Liver (tissue), 9 donors: ENCODE results near the gene ZNF438. TPM values are rescaled to one million over a fixed set of nuclear protein-coding genes. Genes with fewer than 3 reads are reported as not detected.

ENCODE experiments used
- DNase-seq: peaks from one replicate; pipeline ENCODE4 v3.0.0-alpha.2; 2017; ENCODE audit warnings: low spot score
- H3K27ac ChIP-seq, 2 donors: one replicate each; pipeline ENCODE4 v1.7.0; 2013; ENCODE audit warnings: inconsistent platforms in 2 of 2, low read length in 2 of 2, control low read depth in 1 of 2, low read depth in 1 of 2, mild to moderate bottlenecking in 1 of 2
- H3K27me3 ChIP-seq, 4 donors: one replicate each; pipeline versions ENCODE4 v1.6.1 to v1.7.0; 2013; ENCODE audit warnings: low read length in 3 of 4, inconsistent platforms in 1 of 4, mild to moderate bottlenecking in 1 of 4, moderate library complexity in 1 of 4; ENCODE audit not compliant: control insufficient read depth in 4 of 4, insufficient read depth in 4 of 4
- H3K36me3 ChIP-seq, 4 donors: one replicate each; pipeline versions ENCODE4 v1.6.1 to v1.7.0; 2013; ENCODE audit warnings: low read length in 3 of 4, mild to moderate bottlenecking in 3 of 4, low read depth in 1 of 4, moderate library complexity in 1 of 4; ENCODE audit not compliant: control insufficient read depth in 4 of 4, insufficient read depth in 3 of 4
- H3K4me1 ChIP-seq, 4 donors: one replicate each; pipeline versions ENCODE4 v1.6.1 to v1.7.0; 2013; ENCODE audit warnings: low read length in 3 of 4, mild to moderate bottlenecking in 3 of 4, moderate library complexity in 1 of 4; ENCODE audit not compliant: control insufficient read depth in 4 of 4, insufficient read depth in 4 of 4
- H3K4me3 ChIP-seq, 3 donors: one replicate each; pipeline versions ENCODE4 v1.6.1 to v1.7.0; 2013; ENCODE audit warnings: low read length in 3 of 3, control low read depth in 1 of 3, low read depth in 1 of 3, mild to moderate bottlenecking in 1 of 3
- H3K9ac ChIP-seq, 2 donors: one replicate each; pipeline ENCODE4 v1.7.0; 2013; ENCODE audit warnings: low read length in 2 of 2, mild to moderate bottlenecking in 2 of 2, moderate library complexity in 2 of 2, control low read depth in 1 of 2, low read depth in 1 of 2
- H3K9me3 ChIP-seq, 4 donors: one replicate each; pipeline versions ENCODE4 v1.6.1 to v1.7.0; 2013; ENCODE audit warnings: low read length in 3 of 4; ENCODE audit not compliant: control insufficient read depth in 4 of 4
- EGR1 ChIP-seq, 2 donors: IDR thresholded peaks; 2 replicates each; pipeline ENCODE4 v1.6.1; 2016 to 2018; ENCODE audit warnings: antibody characterized with exemption in 2 of 2, low read depth in 2 of 2
- FOXA1 ChIP-seq: IDR thresholded peaks from 2 replicates; pipeline ENCODE4 v1.6.1; 2016; ENCODE audit warnings: antibody characterized with exemption
- FOXA2 ChIP-seq: IDR thresholded peaks from 2 replicates; pipeline ENCODE4 v1.6.1; 2016; ENCODE audit warnings: antibody characterized with exemption
- GABPA ChIP-seq, 2 donors: IDR thresholded peaks in 1 of 2; conservative IDR thresholded peaks in 1 of 2; 2 replicates each; pipeline ENCODE4 v1.6.1; 2016; ENCODE audit warnings: antibody characterized with exemption in 2 of 2, mild to moderate bottlenecking in 1 of 2, moderate library complexity in 1 of 2
- HNF4A ChIP-seq, 2 donors: conservative IDR thresholded peaks; 2 replicates each; pipeline ENCODE4 v1.6.1; 2016; ENCODE audit warnings: antibody characterized with exemption in 2 of 2, mild to moderate bottlenecking in 2 of 2
- HNF4G ChIP-seq: IDR thresholded peaks from 2 replicates; pipeline ENCODE4 v1.6.1; 2016; ENCODE audit warnings: antibody characterized with exemption
- JUND ChIP-seq, 2 donors: IDR thresholded peaks; 2 replicates each; pipeline ENCODE4 v1.6.1; 2016; ENCODE audit warnings: antibody characterized with exemption in 2 of 2
- NR2F2 ChIP-seq: IDR thresholded peaks from 2 replicates; pipeline ENCODE4 v1.6.1; 2016; ENCODE audit warnings: antibody characterized with exemption
- RAD21 ChIP-seq, 2 donors: IDR thresholded peaks; 2 replicates each; pipeline ENCODE4 v1.6.1; 2016; ENCODE audit warnings: antibody characterized with exemption in 2 of 2, mild to moderate bottlenecking in 2 of 2
- RXRA ChIP-seq, 2 donors: IDR thresholded peaks; 2 replicates each; pipeline ENCODE4 v1.6.1; 2017 to 2018; ENCODE audit warnings: antibody characterized with exemption in 2 of 2, mild to moderate bottlenecking in 1 of 2
- SP1 ChIP-seq: IDR thresholded peaks from 2 replicates; pipeline ENCODE4 v1.6.1; 2018; ENCODE audit warnings: antibody characterized with exemption, mild to moderate bottlenecking
- TAF1 ChIP-seq: conservative IDR thresholded peaks from 2 replicates; pipeline ENCODE4 v1.6.1; 2016; ENCODE audit warnings: antibody characterized with exemption, mild to moderate bottlenecking
- YY1 ChIP-seq: IDR thresholded peaks from 2 replicates; pipeline ENCODE4 v1.6.1; 2016; ENCODE audit warnings: antibody characterized with exemption, mild to moderate bottlenecking
- WGBS: extraction: QIAGEN DNeasy Blood & Tissue Kit; methylation state at CpG from one replicate; pipeline ENCODE4 v1.1.7; 2013; 5-methylcytosine and 5-hydroxymethylcytosine counted together
- polyA plus RNA-seq, 2 donors: library from polyadenylated mRNA; stranded (reverse) in 1 of 2; unstranded in 1 of 2; fragments of 200-250 nt in 1 of 2; fragments of >200 nt in 1 of 2; fragmentation: Nextera tagmentation in 1 of 2; extraction: Ambion mirVana in 1 of 2; gene quantifications; one replicate each; pipeline versions ENCODE4 v1.2.1 to v1.2.3, GENCODE V29; 2013 to 2015
- total RNA-seq, 2 donors: library from RNA; depleted of rRNA; stranded (reverse); fragments of >200 nt; gene quantifications; one replicate each; pipeline ENCODE4 v1.2.3, GENCODE V29; 2014
- TF ChIP-seq, protein P1 (sequence below): IDR thresholded peaks from 2 replicates; pipeline ENCODE4 v1.6.1; 2016; ENCODE audit warnings: antibody characterized with exemption
- TF ChIP-seq, protein P2 (sequence below): IDR thresholded peaks from 2 replicates; pipeline ENCODE4 v1.6.1; 2016; ENCODE audit warnings: antibody characterized with exemption
- TF ChIP-seq, protein P3 (sequence below): fragments of 150-350 bp; IDR thresholded peaks from 2 replicates; pipeline ENCODE4 v1.5.1; 2017; ENCODE audit warnings: improper control_type of control experiment, low read depth, low read length; ENCODE audit not compliant: missing input control
- TF ChIP-seq, protein P4 (sequence below): IDR thresholded peaks from 2 replicates; pipeline ENCODE4 v1.6.1; 2016; ENCODE audit warnings: antibody characterized with exemption, mild to moderate bottlenecking
- TF ChIP-seq, protein P5 (sequence below): IDR thresholded peaks from 2 replicates; pipeline ENCODE4 v1.6.1; 2016; ENCODE audit warnings: antibody characterized with exemption
- donor health status: healthy.
- donor health status: healthy.
- donor health status: healthy.
- donor health status: healthy.
- donor health status: healthy.

The ZNF438 gene
- total and polyA plus RNA-seq, 4 donors = 1.9 to 2.9 (median 2.2) TPM

DNA sequence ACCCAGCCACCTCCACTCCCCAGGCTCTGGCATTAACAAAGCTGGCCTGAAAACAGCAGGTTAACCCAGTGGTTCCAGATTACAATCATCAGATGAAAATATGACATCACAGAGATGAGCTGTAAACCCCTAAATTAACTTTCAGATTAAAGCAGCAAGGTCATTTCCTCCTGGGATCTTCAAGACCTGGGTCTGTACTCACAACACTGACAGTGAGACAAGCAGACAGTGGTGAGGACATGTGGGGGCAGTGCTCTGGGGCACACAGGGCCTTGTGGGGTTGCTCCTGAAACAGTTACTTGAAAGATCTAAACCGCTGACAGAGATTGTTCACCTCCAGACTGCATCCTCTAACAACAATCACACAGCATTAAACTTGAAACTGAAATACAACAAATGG lies 134.1 kb downstream of the ZNF438 start:
- Histone ChIP-seq H3K4me3 (no peak overlapping the region), H3K27ac (no peak overlapping the region), H3K9ac (no peak overlapping the region), H3K27me3 (no peaks in the 10 kb centered on the region), H3K4me1 (no peaks in the 10 kb centered on the region), H3K36me3 (peaks cover 0 to 3% (median 0%) of the 10 kb centered on the region in 4 donors), H3K9me3 (no peaks in the 10 kb centered on the region)
- DNase-seq = no peak
- 95% methylated on average over 1 of the region's 1 CpG for WGBS
- TF ChIP-seq JUND (IDR thresholded peaks at IDR 0.05) (no peak), SP1 (no peak), YY1 (no peak), TAF1 (no peak), FOXA1 (no peak), HNF4G (no peak), HNF4A (conservative IDR thresholded peaks at IDR 0.05) (no peak), RAD21 (IDR thresholded peaks at IDR 0.05) (no peak), FOXA2 (no peak), GABPA (IDR thresholded peaks at IDR 0.05 in 1 of 2, conservative IDR thresholded peaks at IDR 0.05 in 1 of 2) (no peak), NR2F2 (no peak), EGR1 (IDR thresholded peaks at IDR 0.05; ENCODE audit: low read depth in 2 of 2) (no peak), RXRA (IDR thresholded peaks at IDR 0.05) (no peak)
- TF ChIP-seq, protein P1, sequence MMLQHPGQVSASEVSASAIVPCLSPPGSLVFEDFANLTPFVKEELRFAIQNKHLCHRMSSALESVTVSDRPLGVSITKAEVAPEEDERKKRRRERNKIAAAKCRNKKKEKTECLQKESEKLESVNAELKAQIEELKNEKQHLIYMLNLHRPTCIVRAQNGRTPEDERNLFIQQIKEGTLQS = no peak
- TF ChIP-seq, protein P2, sequence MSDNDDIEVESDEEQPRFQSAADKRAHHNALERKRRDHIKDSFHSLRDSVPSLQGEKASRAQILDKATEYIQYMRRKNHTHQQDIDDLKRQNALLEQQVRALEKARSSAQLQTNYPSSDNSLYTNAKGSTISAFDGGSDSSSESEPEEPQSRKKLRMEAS = no peak
- TF ChIP-seq, protein P3, sequence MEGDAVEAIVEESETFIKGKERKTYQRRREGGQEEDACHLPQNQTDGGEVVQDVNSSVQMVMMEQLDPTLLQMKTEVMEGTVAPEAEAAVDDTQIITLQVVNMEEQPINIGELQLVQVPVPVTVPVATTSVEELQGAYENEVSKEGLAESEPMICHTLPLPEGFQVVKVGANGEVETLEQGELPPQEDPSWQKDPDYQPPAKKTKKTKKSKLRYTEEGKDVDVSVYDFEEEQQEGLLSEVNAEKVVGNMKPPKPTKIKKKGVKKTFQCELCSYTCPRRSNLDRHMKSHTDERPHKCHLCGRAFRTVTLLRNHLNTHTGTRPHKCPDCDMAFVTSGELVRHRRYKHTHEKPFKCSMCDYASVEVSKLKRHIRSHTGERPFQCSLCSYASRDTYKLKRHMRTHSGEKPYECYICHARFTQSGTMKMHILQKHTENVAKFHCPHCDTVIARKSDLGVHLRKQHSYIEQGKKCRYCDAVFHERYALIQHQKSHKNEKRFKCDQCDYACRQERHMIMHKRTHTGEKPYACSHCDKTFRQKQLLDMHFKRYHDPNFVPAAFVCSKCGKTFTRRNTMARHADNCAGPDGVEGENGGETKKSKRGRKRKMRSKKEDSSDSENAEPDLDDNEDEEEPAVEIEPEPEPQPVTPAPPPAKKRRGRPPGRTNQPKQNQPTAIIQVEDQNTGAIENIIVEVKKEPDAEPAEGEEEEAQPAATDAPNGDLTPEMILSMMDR = no peak
- TF ChIP-seq, protein P4, sequence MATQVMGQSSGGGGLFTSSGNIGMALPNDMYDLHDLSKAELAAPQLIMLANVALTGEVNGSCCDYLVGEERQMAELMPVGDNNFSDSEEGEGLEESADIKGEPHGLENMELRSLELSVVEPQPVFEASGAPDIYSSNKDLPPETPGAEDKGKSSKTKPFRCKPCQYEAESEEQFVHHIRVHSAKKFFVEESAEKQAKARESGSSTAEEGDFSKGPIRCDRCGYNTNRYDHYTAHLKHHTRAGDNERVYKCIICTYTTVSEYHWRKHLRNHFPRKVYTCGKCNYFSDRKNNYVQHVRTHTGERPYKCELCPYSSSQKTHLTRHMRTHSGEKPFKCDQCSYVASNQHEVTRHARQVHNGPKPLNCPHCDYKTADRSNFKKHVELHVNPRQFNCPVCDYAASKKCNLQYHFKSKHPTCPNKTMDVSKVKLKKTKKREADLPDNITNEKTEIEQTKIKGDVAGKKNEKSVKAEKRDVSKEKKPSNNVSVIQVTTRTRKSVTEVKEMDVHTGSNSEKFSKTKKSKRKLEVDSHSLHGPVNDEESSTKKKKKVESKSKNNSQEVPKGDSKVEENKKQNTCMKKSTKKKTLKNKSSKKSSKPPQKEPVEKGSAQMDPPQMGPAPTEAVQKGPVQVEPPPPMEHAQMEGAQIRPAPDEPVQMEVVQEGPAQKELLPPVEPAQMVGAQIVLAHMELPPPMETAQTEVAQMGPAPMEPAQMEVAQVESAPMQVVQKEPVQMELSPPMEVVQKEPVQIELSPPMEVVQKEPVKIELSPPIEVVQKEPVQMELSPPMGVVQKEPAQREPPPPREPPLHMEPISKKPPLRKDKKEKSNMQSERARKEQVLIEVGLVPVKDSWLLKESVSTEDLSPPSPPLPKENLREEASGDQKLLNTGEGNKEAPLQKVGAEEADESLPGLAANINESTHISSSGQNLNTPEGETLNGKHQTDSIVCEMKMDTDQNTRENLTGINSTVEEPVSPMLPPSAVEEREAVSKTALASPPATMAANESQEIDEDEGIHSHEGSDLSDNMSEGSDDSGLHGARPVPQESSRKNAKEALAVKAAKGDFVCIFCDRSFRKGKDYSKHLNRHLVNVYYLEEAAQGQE = no peak
- TF ChIP-seq, protein P5, sequence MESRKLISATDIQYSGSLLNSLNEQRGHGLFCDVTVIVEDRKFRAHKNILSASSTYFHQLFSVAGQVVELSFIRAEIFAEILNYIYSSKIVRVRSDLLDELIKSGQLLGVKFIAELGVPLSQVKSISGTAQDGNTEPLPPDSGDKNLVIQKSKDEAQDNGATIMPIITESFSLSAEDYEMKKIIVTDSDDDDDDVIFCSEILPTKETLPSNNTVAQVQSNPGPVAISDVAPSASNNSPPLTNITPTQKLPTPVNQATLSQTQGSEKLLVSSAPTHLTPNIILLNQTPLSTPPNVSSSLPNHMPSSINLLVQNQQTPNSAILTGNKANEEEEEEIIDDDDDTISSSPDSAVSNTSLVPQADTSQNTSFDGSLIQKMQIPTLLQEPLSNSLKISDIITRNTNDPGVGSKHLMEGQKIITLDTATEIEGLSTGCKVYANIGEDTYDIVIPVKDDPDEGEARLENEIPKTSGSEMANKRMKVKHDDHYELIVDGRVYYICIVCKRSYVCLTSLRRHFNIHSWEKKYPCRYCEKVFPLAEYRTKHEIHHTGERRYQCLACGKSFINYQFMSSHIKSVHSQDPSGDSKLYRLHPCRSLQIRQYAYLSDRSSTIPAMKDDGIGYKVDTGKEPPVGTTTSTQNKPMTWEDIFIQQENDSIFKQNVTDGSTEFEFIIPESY = no peak
